SK-N-DZ (cell line): ENCODE data around the gene PTGFR.

Experiments used
- DNase-seq: peaks from one replicate; pipeline ENCODE4 v3.0.0-alpha.2; 2015; ENCODE audit warnings: low spot score

PTGFR gene

GRCh38 chr1:78587211-78587610 is 96.4 kb downstream of the PTGFR start:
- DNase-seq: no peak
